Osteoblast (primary cell): ENCODE measurements around the gene MAD1L1. TPM values are rescaled to one million over a fixed set of nuclear protein-coding genes. Genes with fewer than 3 reads are reported as not detected.

Experiments
- DNase-seq: peaks from one replicate; pipeline ENCODE4 v3.0.0; 2011; ENCODE audit warnings: low spot score, mixed read lengths; ENCODE audit not compliant: insufficient read length; ENCODE audit errors: missing footprints
- H2AFZ ChIP-seq: 2 replicates; pipeline ENCODE4 v1.6.0; 2011; ENCODE audit warnings: mild to moderate bottlenecking, low read length
- H3K27ac ChIP-seq: 2 replicates; pipeline ENCODE4 v1.5.1; 2011; ENCODE audit warnings: mild to moderate bottlenecking, low read depth, low read length, moderate library complexity
- H3K27me3 ChIP-seq: 2 replicates; pipeline ENCODE4 v1.6.0; 2012; ENCODE audit warnings: mild to moderate bottlenecking, control low read depth, inconsistent platforms, low read length, moderate library complexity; ENCODE audit not compliant: insufficient read depth
- H3K36me3 ChIP-seq: 2 replicates; pipeline ENCODE4 v1.5.1; 2011; ENCODE audit warnings: mild to moderate bottlenecking, low read length, control low read depth, moderate library complexity; ENCODE audit not compliant: insufficient read depth
- H3K4me1 ChIP-seq: 2 replicates; pipeline ENCODE4 v1.5.1; 2011; ENCODE audit warnings: mild to moderate bottlenecking, low read length, control low read depth, moderate library complexity; ENCODE audit not compliant: insufficient read depth
- H3K4me2 ChIP-seq: 2 replicates; pipeline ENCODE4 v1.6.0; 2011; ENCODE audit warnings: mild to moderate bottlenecking, low read length; ENCODE audit not compliant: insufficient read depth
- H3K4me3 ChIP-seq: fragments of 200-600 bp; sonication (generic); 3 replicates; pipeline ENCODE4 v1.5.1; 2012; ENCODE audit warnings: mild to moderate bottlenecking, low read length, inconsistent platforms; ENCODE audit not compliant: insufficient read depth
- H3K79me2 ChIP-seq: 2 replicates; pipeline ENCODE4 v1.6.0; 2012; ENCODE audit warnings: mild to moderate bottlenecking, low read length, control low read depth, inconsistent platforms; ENCODE audit not compliant: insufficient read depth
- H3K9me3 ChIP-seq: 2 replicates; pipeline ENCODE4 v1.5.1; 2011; ENCODE audit warnings: low read depth, low read length, control low read depth
- H4K20me1 ChIP-seq: 2 replicates; pipeline ENCODE4 v1.6.0; 2012; ENCODE audit warnings: mild to moderate bottlenecking, low read length, control low read depth; ENCODE audit not compliant: insufficient read depth
- total RNA-seq: library from RNA; depleted of rRNA; stranded (reverse); fragments of >200 nt; gene quantifications from 2 replicates; pipeline ENCODE4 v1.2.3, GENCODE V29; 2012
- TF ChIP-seq, protein P1 (sequence below): IDR thresholded peaks from 2 replicates; pipeline ENCODE4 v1.5.1; 2011; ENCODE audit warnings: mild to moderate bottlenecking, low read depth, low read length, moderate library complexity; ENCODE audit errors: extremely low read depth

Gene MAD1L1
- total RNA-seq, 1 donor: 66.2 TPM

DNA sequence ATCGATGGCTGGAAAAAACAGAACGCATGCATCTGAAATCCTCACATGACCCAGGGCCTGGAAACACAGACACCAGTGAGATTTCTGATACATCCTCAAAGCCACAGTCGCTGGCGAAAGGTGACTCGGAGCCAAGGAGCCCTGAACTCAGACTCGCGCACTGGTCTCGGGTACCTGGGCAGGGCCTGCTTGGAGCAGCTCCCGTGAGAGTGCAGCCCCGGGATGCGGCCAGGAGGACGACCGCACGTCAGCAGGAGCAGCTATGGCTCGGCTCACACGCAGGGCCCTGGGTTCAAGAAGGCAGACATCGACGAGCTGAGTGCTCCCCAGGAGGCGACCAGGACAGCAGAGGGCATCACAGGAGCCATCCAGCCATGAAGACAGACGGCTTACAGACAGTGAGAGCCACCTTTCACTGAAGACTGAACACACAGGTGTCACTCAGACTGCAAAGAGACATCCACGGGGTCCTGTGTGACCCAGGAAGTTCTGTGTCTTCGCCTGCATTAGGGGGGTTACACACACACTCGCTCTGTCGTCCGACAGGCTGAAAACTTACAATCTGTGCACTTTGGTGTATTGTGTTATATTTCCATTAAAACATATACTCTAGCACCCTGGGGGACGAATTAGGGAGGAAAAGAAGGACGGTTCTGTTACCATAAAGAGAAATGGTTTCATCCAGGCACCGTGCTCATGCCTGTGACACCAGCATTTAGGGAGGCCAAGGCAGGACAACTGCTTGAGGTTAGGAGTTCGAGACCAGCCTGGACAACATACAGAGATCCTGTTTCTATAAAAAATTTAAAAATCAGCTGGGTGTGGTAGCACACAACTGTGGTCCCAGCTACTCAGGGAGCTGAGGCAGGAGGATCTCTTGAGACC, 227.7 kb downstream of the MAD1L1 start:
- no peak overlapping the region for H3K27ac ChIP-seq
- H3K36me3 ChIP-seq: no peaks in the 10 kb centered on the region
- no peaks in the 10 kb centered on the region for H3K4me1 ChIP-seq
- no peaks in the 10 kb centered on the region for H4K20me1 ChIP-seq
- TF ChIP-seq, protein P1, sequence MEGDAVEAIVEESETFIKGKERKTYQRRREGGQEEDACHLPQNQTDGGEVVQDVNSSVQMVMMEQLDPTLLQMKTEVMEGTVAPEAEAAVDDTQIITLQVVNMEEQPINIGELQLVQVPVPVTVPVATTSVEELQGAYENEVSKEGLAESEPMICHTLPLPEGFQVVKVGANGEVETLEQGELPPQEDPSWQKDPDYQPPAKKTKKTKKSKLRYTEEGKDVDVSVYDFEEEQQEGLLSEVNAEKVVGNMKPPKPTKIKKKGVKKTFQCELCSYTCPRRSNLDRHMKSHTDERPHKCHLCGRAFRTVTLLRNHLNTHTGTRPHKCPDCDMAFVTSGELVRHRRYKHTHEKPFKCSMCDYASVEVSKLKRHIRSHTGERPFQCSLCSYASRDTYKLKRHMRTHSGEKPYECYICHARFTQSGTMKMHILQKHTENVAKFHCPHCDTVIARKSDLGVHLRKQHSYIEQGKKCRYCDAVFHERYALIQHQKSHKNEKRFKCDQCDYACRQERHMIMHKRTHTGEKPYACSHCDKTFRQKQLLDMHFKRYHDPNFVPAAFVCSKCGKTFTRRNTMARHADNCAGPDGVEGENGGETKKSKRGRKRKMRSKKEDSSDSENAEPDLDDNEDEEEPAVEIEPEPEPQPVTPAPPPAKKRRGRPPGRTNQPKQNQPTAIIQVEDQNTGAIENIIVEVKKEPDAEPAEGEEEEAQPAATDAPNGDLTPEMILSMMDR: no peak
- H2AFZ ChIP-seq: no peak overlapping the region
- H3K4me3 ChIP-seq: no peak overlapping the region
- H3K4me2 ChIP-seq: no peak overlapping the region
- DNase-seq: peak; percentile 89
- H3K27me3 ChIP-seq: no peaks in the 10 kb centered on the region
- no peaks in the 10 kb centered on the region for H3K79me2 ChIP-seq
- no peaks in the 10 kb centered on the region for H3K9me3 ChIP-seq

DNA sequence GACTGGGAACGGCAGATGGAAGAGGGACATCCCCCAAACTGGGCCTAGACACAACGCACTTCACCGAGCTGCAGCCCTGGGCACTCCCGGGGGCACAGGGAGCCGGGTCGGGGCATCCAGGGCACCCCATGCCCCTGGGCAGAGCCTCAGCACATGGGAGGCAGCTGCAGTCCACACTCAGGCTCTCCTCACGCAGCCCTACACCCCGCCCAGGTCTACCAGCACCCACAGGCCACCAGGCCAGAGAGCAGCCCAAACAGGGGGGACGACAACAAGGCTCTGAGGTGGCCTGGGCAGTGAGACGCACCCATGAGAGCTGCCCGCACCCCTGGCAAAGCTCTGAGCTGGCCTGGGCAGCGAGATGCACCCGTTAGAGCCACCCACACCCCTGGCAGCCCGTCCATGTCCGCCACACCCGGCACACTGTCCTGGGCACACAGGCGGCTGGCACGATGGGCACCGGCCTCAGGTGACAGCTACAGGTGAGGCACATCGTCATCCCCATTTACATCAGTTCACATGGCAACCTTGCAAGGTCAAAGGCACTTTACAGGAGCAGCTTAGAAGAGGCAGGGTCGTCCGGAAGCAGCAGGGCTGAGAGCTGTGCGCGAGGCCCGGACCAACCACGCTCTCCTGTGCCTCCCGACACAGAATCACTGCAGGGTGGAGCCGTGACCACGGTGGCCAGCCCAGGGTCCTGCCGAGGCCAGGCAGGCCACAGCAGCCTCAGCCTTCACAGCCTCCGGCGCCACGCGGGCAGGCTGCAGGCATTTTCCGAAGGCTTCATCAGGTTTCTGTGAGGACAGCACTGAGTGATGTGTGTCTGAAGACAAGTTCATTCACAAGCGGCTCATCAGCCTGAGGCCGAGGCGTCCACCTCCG, 228.6 kb downstream of the MAD1L1 start:
- Histone ChIP-seq H3K4me1 (no peaks in the 10 kb centered on the region), H4K20me1 (no peaks in the 10 kb centered on the region), H3K4me2 (no peak overlapping the region), H2AFZ (no peak overlapping the region), H3K36me3 (no peaks in the 10 kb centered on the region), H3K9me3 (no peaks in the 10 kb centered on the region), H3K27ac (no peak overlapping the region), H3K4me3 (no peak overlapping the region), H3K79me2 (no peaks in the 10 kb centered on the region), H3K27me3 (no peaks in the 10 kb centered on the region)
- TF ChIP-seq, protein P1: no peak
- DNase-seq: peak; percentile 80

DNA sequence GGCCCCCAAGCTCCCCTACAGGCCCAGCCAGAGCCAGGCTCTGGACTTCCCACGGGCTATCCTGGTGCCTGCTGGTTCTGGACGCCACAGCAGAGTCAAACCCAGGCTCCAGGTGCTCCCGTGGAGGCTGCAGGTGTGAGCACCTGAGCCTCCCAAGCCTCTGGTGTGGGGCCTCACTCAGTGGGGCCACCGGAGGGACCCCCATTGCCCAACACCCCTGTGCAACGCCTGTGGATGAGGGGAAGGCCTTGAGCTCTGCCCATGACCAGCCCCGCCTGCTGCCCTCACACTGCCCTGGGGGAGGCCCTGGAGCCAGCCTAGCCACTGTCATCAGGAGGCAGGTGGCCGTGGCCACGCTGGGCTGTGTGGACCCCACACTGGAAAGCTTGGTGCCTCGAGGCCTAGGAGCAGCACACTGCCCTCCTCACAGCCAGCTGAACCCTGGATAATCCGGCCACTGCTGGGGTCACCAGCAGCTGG, 229.3 kb downstream of the MAD1L1 start:
- Histone ChIP-seq H4K20me1 (no peaks in the 10 kb centered on the region), H3K4me1 (no peaks in the 10 kb centered on the region), H3K4me3 (no peak overlapping the region), H3K27ac (no peak overlapping the region), H3K79me2 (no peaks in the 10 kb centered on the region), H3K36me3 (no peaks in the 10 kb centered on the region), H3K9me3 (no peaks in the 10 kb centered on the region), H3K4me2 (no peak overlapping the region), H2AFZ (no peak overlapping the region), H3K27me3 (no peaks in the 10 kb centered on the region)
- TF ChIP-seq, protein P1: no peak
- DNase-seq: peak; percentile 65
